ENCODE results near the gene PGPEP1. TPM values are rescaled to one million over a fixed set of nuclear protein-coding genes. Genes with fewer than 3 reads are reported as not detected.

PGPEP1 gene
- polyA plus RNA-seq, 2 donors = 1.8 to 1.9 TPM

DNA sequence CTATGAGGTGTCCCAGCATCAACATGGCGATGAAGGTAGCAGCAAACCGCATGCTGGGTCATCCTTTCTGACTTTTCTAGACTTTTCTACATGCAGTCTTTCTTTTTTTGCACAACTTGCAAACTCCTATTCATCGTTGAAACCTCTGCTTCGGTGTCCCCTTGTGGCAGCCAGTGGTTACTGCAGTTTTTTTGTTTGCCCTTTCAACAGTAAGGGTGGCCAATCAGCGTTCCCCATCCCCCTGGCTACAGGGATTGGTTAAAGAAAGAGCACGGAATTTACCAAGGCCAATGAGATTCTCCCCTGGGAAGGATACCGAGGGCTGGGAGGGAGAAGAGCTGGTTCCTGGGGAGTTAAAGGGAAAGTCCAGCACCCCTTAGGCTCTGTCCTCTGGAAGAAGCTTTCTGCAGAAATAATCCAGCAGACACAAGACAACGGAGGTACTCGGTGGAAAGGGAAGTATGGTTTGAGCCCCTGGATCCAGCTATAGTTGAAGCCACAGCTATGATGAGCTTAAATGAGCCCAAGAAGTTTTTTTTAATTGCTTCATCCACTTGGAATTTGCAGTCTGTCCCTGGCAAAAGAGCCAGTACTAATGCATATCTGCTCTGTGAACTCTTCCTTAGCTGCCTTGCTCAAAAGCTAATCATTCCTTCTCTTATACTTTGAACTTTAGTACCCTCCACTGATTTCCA lies 11.9 kb upstream of the PGPEP1 start:
- Histone ChIP-seq H3K27me3 (ENCODE audit: control insufficient read depth in 1 of 2, insufficient read depth in 2 of 2, low read length in 2 of 2) (no peaks in the 10 kb centered on the region), H3K9me3 (ENCODE audit: control insufficient read depth in 2 of 2, insufficient read depth in 1 of 2, low read depth in 1 of 2, low read length in 1 of 2) (no peaks in the 10 kb centered on the region), H3K4me3 (ENCODE audit: low read depth in 1 of 2, low read length in 2 of 2) (no peak overlapping the region), H3K4me1 (ENCODE audit: control insufficient read depth in 2 of 2, insufficient read depth in 2 of 2, low read length in 1 of 2) (peaks cover 0 to 5% of the 10 kb centered on the region in 2 donors), H3K36me3 (ENCODE audit: control insufficient read depth in 2 of 2, insufficient read depth in 2 of 2, low read length in 1 of 2) (no peaks in the 10 kb centered on the region), H3K27ac (ENCODE audit: low read depth in 2 of 2, low read length in 1 of 2) (peak overlapping the region; percentile 43 to 46)
- WGBS, 2 donors = 3 to 6% methylated on average over 9 of the region's 9 CpGs

DNA sequence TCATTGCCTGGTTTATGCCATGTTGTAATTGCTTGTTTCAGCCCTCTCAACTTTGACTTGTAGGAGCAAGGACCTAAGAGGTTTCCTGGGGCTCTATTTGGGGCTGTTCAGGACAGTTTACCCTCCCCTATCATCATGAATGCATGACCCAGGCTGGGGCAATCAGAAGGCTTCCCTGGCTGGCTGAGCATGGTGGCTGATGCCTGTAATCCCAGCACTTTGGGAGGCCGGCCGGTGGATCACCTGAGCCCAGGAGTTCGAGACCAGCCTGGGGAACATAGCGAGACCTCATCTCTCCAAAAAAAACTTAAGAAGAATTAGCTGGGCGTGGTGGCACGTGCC lies 11.4 kb upstream of the PGPEP1 start:
- H3K4me1 ChIP-seq (ENCODE audit: control insufficient read depth in 2 of 2, insufficient read depth in 2 of 2, low read length in 1 of 2) = peaks cover 0 to 5% of the 10 kb centered on the region in 2 donors
- H3K27ac ChIP-seq (ENCODE audit: low read depth in 2 of 2, low read length in 1 of 2) = peak overlapping the region in 1 of 2 donors; percentile 46
- H3K4me3 ChIP-seq (ENCODE audit: low read depth in 1 of 2, low read length in 2 of 2) = no peak overlapping the region

GRCh38 chr19:18330868-18331267 lies 9.5 kb upstream of the PGPEP1 start:
- H3K4me1 ChIP-seq (ENCODE audit: control insufficient read depth in 2 of 2, insufficient read depth in 2 of 2, low read length in 1 of 2) = peaks cover 0 to 5% of the 10 kb centered on the region in 2 donors
- no peak overlapping the region for H3K27ac ChIP-seq (ENCODE audit: low read depth in 2 of 2, low read length in 1 of 2)
- no peaks in the 10 kb centered on the region for H3K36me3 ChIP-seq (ENCODE audit: control insufficient read depth in 2 of 2, insufficient read depth in 2 of 2, low read length in 1 of 2)
- no peaks in the 10 kb centered on the region for H3K9me3 ChIP-seq (ENCODE audit: control insufficient read depth in 2 of 2, insufficient read depth in 1 of 2, low read depth in 1 of 2, low read length in 1 of 2)
- H3K4me3 ChIP-seq (ENCODE audit: low read depth in 1 of 2, low read length in 2 of 2) = no peak overlapping the region
- H3K27me3 ChIP-seq (ENCODE audit: control insufficient read depth in 1 of 2, insufficient read depth in 2 of 2, low read length in 2 of 2) = no peaks in the 10 kb centered on the region
- WGBS, 2 donors = 92 to 94% methylated on average over 9 of the region's 9 CpGs

More for the DNA sequence above, 11.4 kb upstream of the PGPEP1 start:
- no peaks in the 10 kb centered on the region for H3K9me3 ChIP-seq (ENCODE audit: control insufficient read depth in 2 of 2, insufficient read depth in 1 of 2, low read depth in 1 of 2, low read length in 1 of 2)
- WGBS, 2 donors = 63 to 65% methylated on average over 6 of the region's 6 CpGs
- H3K27me3 ChIP-seq (ENCODE audit: control insufficient read depth in 1 of 2, insufficient read depth in 2 of 2, low read length in 2 of 2) = no peaks in the 10 kb centered on the region
- H3K36me3 ChIP-seq (ENCODE audit: control insufficient read depth in 2 of 2, insufficient read depth in 2 of 2, low read length in 1 of 2) = no peaks in the 10 kb centered on the region

- Histone ChIP-seq H3K27me3 (ENCODE audit: control insufficient read depth in 1 of 2, insufficient read depth in 2 of 2, low read length in 2 of 2) (no peaks in the 10 kb centered on the region), H3K9me3 (ENCODE audit: control insufficient read depth in 2 of 2, insufficient read depth in 1 of 2, low read depth in 1 of 2, low read length in 1 of 2) (no peaks in the 10 kb centered on the region), H3K27ac (ENCODE audit: low read depth in 2 of 2, low read length in 1 of 2) (no peak overlapping the region), H3K4me3 (ENCODE audit: low read depth in 1 of 2, low read length in 2 of 2) (no peak overlapping the region), H3K4me1 (ENCODE audit: control insufficient read depth in 2 of 2, insufficient read depth in 2 of 2, low read length in 1 of 2) (peaks cover 0 to 5% of the 10 kb centered on the region in 2 donors), H3K36me3 (ENCODE audit: control insufficient read depth in 2 of 2, insufficient read depth in 2 of 2, low read length in 1 of 2) (no peaks in the 10 kb centered on the region)
- 82 to 86% methylated on average over 15 of the region's 15 CpGs for WGBS, 2 donors
Measured at GRCh38 chr19:18332917-18333530, 7.4 kb upstream of the PGPEP1 start.

DNA sequence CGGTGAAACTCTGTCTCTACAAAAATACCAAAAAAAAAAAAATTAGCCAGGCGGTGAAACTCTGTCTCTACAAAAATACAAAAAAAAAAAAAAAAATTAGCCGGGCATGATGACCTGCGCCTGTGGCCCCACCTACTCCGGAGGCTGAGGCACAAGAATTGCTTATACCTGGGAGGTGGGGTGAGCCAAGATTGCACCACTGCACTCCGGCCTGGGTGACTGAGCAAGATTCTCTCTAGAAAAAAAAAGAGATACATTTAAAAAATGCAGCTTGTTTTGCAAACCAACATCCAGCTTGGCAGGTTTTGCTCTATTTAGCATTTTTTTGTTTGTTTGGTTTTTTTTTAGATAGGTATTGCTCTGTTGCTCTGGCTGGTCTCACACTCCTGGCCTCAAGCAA lies 6.7 kb upstream of the PGPEP1 start:
- Histone ChIP-seq H3K27me3 (ENCODE audit: control insufficient read depth in 1 of 2, insufficient read depth in 2 of 2, low read length in 2 of 2) (no peaks in the 10 kb centered on the region), H3K4me3 (ENCODE audit: low read depth in 1 of 2, low read length in 2 of 2) (no peak overlapping the region), H3K4me1 (ENCODE audit: control insufficient read depth in 2 of 2, insufficient read depth in 2 of 2, low read length in 1 of 2) (peaks cover 0 to 5% of the 10 kb centered on the region in 2 donors), H3K9me3 (ENCODE audit: control insufficient read depth in 2 of 2, insufficient read depth in 1 of 2, low read depth in 1 of 2, low read length in 1 of 2) (no peaks in the 10 kb centered on the region), H3K27ac (ENCODE audit: low read depth in 2 of 2, low read length in 1 of 2) (no peak overlapping the region), H3K36me3 (ENCODE audit: control insufficient read depth in 2 of 2, insufficient read depth in 2 of 2, low read length in 1 of 2) (no peaks in the 10 kb centered on the region)
- 73 to 75% methylated on average over 6 of the region's 6 CpGs for WGBS, 2 donors

- Histone ChIP-seq H3K9me3 (ENCODE audit: control insufficient read depth in 2 of 2, insufficient read depth in 1 of 2, low read depth in 1 of 2, low read length in 1 of 2) (no peaks in the 10 kb centered on the region), H3K36me3 (ENCODE audit: control insufficient read depth in 2 of 2, insufficient read depth in 2 of 2, low read length in 1 of 2) (no peaks in the 10 kb centered on the region), H3K27ac (ENCODE audit: low read depth in 2 of 2, low read length in 1 of 2) (no peak overlapping the region), H3K4me3 (ENCODE audit: low read depth in 1 of 2, low read length in 2 of 2) (no peak overlapping the region), H3K4me1 (ENCODE audit: control insufficient read depth in 2 of 2, insufficient read depth in 2 of 2, low read length in 1 of 2) (peaks cover 0 to 7% of the 10 kb centered on the region in 2 donors), H3K27me3 (ENCODE audit: control insufficient read depth in 1 of 2, insufficient read depth in 2 of 2, low read length in 2 of 2) (no peaks in the 10 kb centered on the region)
- 62 to 69% methylated on average over 7 of the region's 7 CpGs for WGBS, 2 donors
Measured at GRCh38 chr19:18336121-18336520, 4.3 kb upstream of the PGPEP1 start.

GRCh38 chr19:18338541-18338940 lies 1.9 kb upstream of the PGPEP1 start:
- Histone ChIP-seq H3K4me1 (ENCODE audit: control insufficient read depth in 2 of 2, insufficient read depth in 2 of 2, low read length in 1 of 2) (peaks cover 0 to 7% of the 10 kb centered on the region in 2 donors), H3K27me3 (ENCODE audit: control insufficient read depth in 1 of 2, insufficient read depth in 2 of 2, low read length in 2 of 2) (no peaks in the 10 kb centered on the region), H3K27ac (ENCODE audit: low read depth in 2 of 2, low read length in 1 of 2) (no peak overlapping the region), H3K36me3 (ENCODE audit: control insufficient read depth in 2 of 2, insufficient read depth in 2 of 2, low read length in 1 of 2) (no peaks in the 10 kb centered on the region), H3K9me3 (ENCODE audit: control insufficient read depth in 2 of 2, insufficient read depth in 1 of 2, low read depth in 1 of 2, low read length in 1 of 2) (no peaks in the 10 kb centered on the region), H3K4me3 (ENCODE audit: low read depth in 1 of 2, low read length in 2 of 2) (no peak overlapping the region)
- WGBS, 2 donors = 66 to 73% methylated on average over 9 of the region's 9 CpGs

GRCh38 chr19:18339723-18340122 lies 675 bp upstream of the PGPEP1 start:
- Histone ChIP-seq H3K27ac (ENCODE audit: low read depth in 2 of 2, low read length in 1 of 2) (no peak overlapping the region), H3K4me1 (ENCODE audit: control insufficient read depth in 2 of 2, insufficient read depth in 2 of 2, low read length in 1 of 2) (peaks cover 0 to 7% of the 10 kb centered on the region in 2 donors), H3K36me3 (ENCODE audit: control insufficient read depth in 2 of 2, insufficient read depth in 2 of 2, low read length in 1 of 2) (no peaks in the 10 kb centered on the region), H3K27me3 (ENCODE audit: control insufficient read depth in 1 of 2, insufficient read depth in 2 of 2, low read length in 2 of 2) (no peaks in the 10 kb centered on the region), H3K9me3 (ENCODE audit: control insufficient read depth in 2 of 2, insufficient read depth in 1 of 2, low read depth in 1 of 2, low read length in 1 of 2) (no peaks in the 10 kb centered on the region), H3K4me3 (ENCODE audit: low read depth in 1 of 2, low read length in 2 of 2) (peak overlapping the region; percentile 64 to 74)
- 50 to 64% methylated on average over 6 of the region's 6 CpGs for WGBS, 2 donors

GRCh38 chr19:18340990-18341868 lies 831 bp downstream of the PGPEP1 start:
- no peaks in the 10 kb centered on the region for H3K9me3 ChIP-seq (ENCODE audit: control insufficient read depth in 2 of 2, insufficient read depth in 1 of 2, low read depth in 1 of 2, low read length in 1 of 2)
- H3K27ac ChIP-seq (ENCODE audit: low read depth in 2 of 2, low read length in 1 of 2) = peak overlapping the region; percentile 56 to 57
- H3K36me3 ChIP-seq (ENCODE audit: control insufficient read depth in 2 of 2, insufficient read depth in 2 of 2, low read length in 1 of 2) = no peaks in the 10 kb centered on the region
- H3K4me3 ChIP-seq (ENCODE audit: low read depth in 1 of 2, low read length in 2 of 2) = peak overlapping the region; percentile 64 to 74
- peaks cover 0 to 7% of the 10 kb centered on the region in 2 donors for H3K4me1 ChIP-seq (ENCODE audit: control insufficient read depth in 2 of 2, insufficient read depth in 2 of 2, low read length in 1 of 2)
- 4 to 7% methylated on average over 18 of the region's 18 CpGs for WGBS, 2 donors
- H3K27me3 ChIP-seq (ENCODE audit: control insufficient read depth in 1 of 2, insufficient read depth in 2 of 2, low read length in 2 of 2) = no peaks in the 10 kb centered on the region
